T-helper 1 cell treated with Interleukin-12 subunit alpha and Interleukin-12 subunit beta and Interleukin-4 antibody, amounts not matched to agents 30 μg/mL and 1 μg/mL, for 36 hours (primary cell): ENCODE data around the gene SYT7.

Source experiments
- H3K27ac Mint-ChIP-seq: one replicate; pipeline ENCODE4 v1.8.0; 2021; ENCODE audit warnings: mild to moderate bottlenecking, mixed read lengths
- H3K27me3 Mint-ChIP-seq: one replicate; pipeline ENCODE4 v1.8.0; 2021; ENCODE audit warnings: low read depth, mixed read lengths
- H3K36me3 Mint-ChIP-seq: one replicate; pipeline ENCODE4 v1.8.0; 2021; ENCODE audit warnings: low read depth, mixed read lengths
- H3K4me1 Mint-ChIP-seq: one replicate; pipeline ENCODE4 v1.8.0; 2021; ENCODE audit warnings: low read depth, mixed read lengths
- H3K4me3 Mint-ChIP-seq: one replicate; pipeline ENCODE4 v1.8.0; 2021; ENCODE audit warnings: mild to moderate bottlenecking, moderate library complexity, mixed read lengths
- H3K9me3 Mint-ChIP-seq: one replicate; pipeline ENCODE4 v1.8.0; 2021; ENCODE audit warnings: mixed read lengths

The SYT7 gene

GRCh38 chr11:61516675-61517572 lies 64.0 kb downstream of the SYT7 start:
- no peaks in the 10 kb centered on the region for H3K27me3 Mint-ChIP-seq
- H3K9me3 Mint-ChIP-seq: no peaks in the 10 kb centered on the region
- H3K36me3 Mint-ChIP-seq: no peaks in the 10 kb centered on the region
- peaks cover 5% of the 10 kb centered on the region for H3K4me1 Mint-ChIP-seq
- no peak overlapping the region for H3K27ac Mint-ChIP-seq
- H3K4me3 Mint-ChIP-seq: no peak overlapping the region

DNA sequence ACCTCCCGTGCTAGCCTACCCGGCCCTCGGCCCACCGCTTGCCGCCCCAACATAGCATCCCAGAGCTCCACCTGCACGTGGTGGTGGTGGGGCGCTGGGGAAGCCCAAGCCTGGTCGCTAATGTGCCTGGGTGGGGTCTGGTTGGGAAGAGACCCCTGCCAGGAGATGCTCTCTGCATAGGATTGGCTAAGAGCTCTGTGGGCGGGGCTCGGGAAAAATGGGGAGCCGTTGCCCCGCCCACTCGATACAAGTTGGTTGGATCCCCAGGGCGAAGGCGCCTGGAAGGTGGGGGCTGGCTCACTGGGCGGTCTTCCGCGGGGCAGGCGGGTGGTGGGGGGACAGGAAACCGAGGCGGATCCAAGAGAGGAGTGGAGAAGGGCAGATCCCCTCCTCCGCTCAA lies 64.7 kb downstream of the SYT7 start:
- peaks cover 5% of the 10 kb centered on the region for H3K4me1 Mint-ChIP-seq
- H3K27ac Mint-ChIP-seq: no peak overlapping the region
- H3K9me3 Mint-ChIP-seq: no peaks in the 10 kb centered on the region
- H3K4me3 Mint-ChIP-seq: no peak overlapping the region
- H3K36me3 Mint-ChIP-seq: no peaks in the 10 kb centered on the region
- H3K27me3 Mint-ChIP-seq: peaks cover 5% of the 10 kb centered on the region

GRCh38 chr11:61515686-61516085 lies 65.2 kb downstream of the SYT7 start:
- H3K9me3 Mint-ChIP-seq: no peaks in the 10 kb centered on the region
- no peak overlapping the region for H3K4me3 Mint-ChIP-seq
- H3K36me3 Mint-ChIP-seq: no peaks in the 10 kb centered on the region
- peaks cover 8% of the 10 kb centered on the region for H3K27me3 Mint-ChIP-seq
- peaks cover 5% of the 10 kb centered on the region for H3K4me1 Mint-ChIP-seq
- H3K27ac Mint-ChIP-seq: no peak overlapping the region

GRCh38 chr11:61514050-61514917 lies 66.6 kb downstream of the SYT7 start:
- no peak overlapping the region for H3K4me3 Mint-ChIP-seq
- H3K27me3 Mint-ChIP-seq: peaks cover 12% of the 10 kb centered on the region

DNA sequence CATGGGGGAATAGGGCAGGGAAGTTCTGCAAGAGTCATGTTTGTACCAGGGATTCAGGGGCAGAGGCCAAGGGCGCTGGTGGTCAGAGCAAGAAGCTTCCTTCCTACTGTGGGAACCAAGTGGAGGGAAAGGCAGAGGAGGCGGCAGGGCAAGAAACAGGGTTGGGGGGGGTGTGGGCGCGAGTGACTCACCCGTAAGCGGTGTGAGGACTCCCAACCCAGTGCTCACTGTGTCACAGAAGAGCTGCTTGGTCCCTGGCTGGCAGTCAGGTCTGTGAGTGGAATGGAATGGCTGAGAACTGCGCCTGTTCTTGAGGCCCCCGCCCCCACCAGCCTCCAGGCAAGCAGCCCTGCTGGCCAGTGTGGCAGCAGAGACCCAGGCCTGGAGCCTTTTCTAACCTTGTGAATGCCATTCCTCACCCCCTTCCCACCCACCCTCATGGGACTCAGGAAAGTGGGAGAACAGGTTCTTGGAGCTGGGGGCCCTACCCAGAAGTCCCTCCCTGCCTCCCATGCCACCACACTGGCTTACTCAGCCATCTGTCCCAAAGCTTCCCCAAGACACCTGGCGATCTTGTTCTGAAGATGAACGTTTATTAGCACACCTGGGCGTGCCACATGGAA lies 67.6 kb downstream of the SYT7 start:
- Mint-ChIP-seq H3K27ac (no peak overlapping the region), H3K4me3 (no peak overlapping the region), H3K27me3 (peaks cover 13% of the 10 kb centered on the region), H3K36me3 (no peaks in the 10 kb centered on the region), H3K9me3 (no peaks in the 10 kb centered on the region), H3K4me1 (peaks cover 6% of the 10 kb centered on the region)

More at GRCh38 chr11:61514050-61514917, 66.6 kb downstream of the SYT7 start:
- H3K36me3 Mint-ChIP-seq: no peaks in the 10 kb centered on the region
- no peak overlapping the region for H3K27ac Mint-ChIP-seq
- H3K9me3 Mint-ChIP-seq: no peaks in the 10 kb centered on the region
- peaks cover 5% of the 10 kb centered on the region for H3K4me1 Mint-ChIP-seq

DNA sequence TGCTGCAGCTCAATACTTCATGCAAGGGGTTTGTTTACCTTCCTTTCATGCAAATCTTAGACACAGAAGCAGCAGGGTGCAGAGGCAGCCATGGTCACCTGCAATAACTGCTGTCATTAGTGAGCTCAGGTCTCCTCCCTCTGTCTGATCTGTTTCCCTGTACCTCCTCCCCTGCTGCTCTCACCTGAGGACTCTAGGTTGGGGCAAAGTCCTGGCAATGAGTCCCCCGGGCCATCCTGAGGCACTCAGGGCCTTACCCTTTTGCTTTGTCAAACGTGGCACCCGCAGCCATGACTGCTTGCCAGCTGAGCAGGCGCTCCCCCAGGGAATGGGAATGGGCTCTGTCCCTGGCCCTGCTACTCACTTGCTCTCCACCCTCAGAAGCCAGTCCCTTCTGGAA lies 68.4 kb downstream of the SYT7 start:
- Mint-ChIP-seq H3K27ac (no peak overlapping the region), H3K4me3 (no peak overlapping the region), H3K27me3 (peaks cover 21% of the 10 kb centered on the region), H3K9me3 (no peaks in the 10 kb centered on the region), H3K36me3 (no peaks in the 10 kb centered on the region), H3K4me1 (peaks cover 9% of the 10 kb centered on the region)

DNA sequence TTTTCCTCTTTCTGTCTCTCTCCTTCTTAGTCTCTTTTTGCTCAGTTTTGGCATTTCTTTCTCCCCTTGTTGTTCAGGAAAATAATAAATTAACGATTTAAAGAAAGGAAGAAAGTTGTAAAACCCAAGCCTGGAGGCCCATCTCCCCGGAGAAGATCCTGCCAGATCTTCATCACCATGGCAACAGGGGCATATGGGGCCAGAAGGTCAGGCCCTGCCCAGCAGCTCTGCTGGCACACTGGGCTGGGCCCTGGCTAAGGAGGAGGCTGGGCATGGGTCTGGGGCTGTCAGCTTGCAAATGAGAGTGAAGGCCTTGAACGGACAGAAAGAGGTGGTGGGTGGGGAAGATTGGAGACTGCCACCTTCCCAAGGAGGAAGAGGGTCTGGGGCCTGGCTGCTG lies 69.5 kb downstream of the SYT7 start:
- H3K27ac Mint-ChIP-seq: no peak overlapping the region
- H3K36me3 Mint-ChIP-seq: no peaks in the 10 kb centered on the region
- no peaks in the 10 kb centered on the region for H3K9me3 Mint-ChIP-seq
- H3K27me3 Mint-ChIP-seq: peaks cover 30% of the 10 kb centered on the region
- peaks cover 4% of the 10 kb centered on the region for H3K4me1 Mint-ChIP-seq
- no peak overlapping the region for H3K4me3 Mint-ChIP-seq

GRCh38 chr11:61510974-61511373 lies 69.9 kb downstream of the SYT7 start:
- Mint-ChIP-seq H3K27ac (no peak overlapping the region), H3K4me3 (no peak overlapping the region), H3K4me1 (peaks cover 4% of the 10 kb centered on the region), H3K27me3 (peaks cover 34% of the 10 kb centered on the region), H3K36me3 (no peaks in the 10 kb centered on the region), H3K9me3 (no peaks in the 10 kb centered on the region)

DNA sequence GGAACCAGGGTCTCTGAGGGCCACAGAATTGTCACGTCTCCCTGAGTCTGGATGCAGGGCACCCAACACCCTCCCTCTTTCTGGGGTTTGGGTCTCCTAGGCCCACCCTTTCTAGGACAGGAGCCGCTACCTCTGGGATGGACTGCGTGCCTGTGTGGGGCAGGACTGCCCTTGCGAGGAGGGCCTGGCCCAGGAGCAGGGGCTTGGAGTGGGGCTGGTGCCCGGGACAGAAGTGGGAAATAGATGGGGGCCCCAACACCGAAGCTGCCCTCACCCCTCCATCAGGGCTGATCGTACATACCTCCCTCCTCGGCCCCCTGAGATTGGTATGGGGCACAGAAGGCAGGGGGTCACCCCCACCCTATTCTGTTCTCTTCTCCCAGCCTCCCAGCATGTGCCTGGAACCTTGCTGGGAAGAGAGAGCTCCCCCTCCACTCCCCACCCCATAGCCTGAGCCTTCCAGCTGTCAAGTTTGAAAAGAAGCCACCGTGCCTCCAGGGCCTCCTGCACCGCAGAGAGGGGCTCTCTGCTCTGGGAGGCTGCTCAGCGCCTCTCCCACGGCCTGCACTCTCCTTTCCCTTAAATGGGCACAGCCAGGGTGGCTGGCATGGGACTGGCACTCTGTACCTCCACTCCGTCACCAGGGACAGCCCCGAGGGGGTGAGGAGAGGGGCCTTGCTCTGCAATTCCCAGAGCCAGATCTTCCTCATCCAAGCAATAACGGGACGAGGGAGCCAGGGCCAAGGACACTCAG lies 70.5 kb downstream of the SYT7 start:
- Mint-ChIP-seq H3K27ac (no peak overlapping the region), H3K36me3 (no peaks in the 10 kb centered on the region), H3K4me1 (peaks cover 4% of the 10 kb centered on the region), H3K9me3 (no peaks in the 10 kb centered on the region), H3K27me3 (peaks cover 39% of the 10 kb centered on the region), H3K4me3 (no peak overlapping the region)

DNA sequence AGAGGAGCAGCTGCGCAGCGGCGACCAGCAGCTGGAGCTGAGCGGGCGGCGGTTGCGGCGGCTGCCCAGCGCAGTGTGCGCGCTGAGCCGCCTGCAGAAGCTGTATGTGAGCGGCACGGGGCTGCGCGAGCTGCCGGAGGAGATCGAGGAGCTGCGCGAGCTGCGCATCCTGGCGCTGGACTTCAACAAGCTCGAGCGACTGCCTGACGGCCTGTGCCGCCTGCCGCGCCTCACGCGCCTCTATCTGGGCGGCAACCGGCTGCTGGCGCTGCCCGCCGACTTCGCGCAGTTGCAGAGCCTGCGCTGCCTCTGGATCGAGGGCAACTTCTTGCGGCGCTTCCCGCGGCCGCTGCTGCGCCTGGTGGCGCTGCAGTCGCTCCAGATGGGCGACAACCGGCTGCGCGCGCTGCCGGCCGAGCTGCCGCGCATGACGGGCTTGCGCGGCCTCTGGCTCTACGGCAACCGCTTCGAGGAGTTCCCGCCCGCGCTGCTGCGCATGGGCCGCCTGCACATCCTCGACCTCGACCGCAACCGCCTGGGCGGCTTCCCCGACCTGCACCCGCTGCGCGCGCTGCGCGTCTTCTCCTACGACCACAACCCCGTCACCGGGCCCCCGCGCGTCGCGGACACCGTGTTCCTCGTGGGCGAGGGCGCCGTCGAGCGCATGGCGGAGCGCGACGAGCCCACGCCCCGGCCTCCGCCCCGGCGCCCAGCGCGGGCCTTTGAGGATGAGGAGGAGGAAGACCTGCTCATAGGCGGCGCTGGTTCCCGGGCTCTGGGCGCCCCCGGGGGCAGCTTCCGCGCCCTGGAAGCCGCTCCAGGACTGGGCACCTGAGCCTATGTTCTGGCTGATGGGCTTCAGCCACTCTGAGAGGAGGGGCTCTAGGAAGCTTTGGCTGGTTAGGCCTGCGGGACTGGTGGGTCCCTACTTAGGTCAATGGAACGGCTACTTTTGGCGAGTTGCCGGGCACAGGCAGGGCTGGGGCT lies 71.5 kb downstream of the SYT7 start:
- H3K9me3 Mint-ChIP-seq: no peaks in the 10 kb centered on the region
- H3K36me3 Mint-ChIP-seq: no peaks in the 10 kb centered on the region
- H3K4me1 Mint-ChIP-seq: peaks cover 4% of the 10 kb centered on the region
- H3K27me3 Mint-ChIP-seq: peaks cover 48% of the 10 kb centered on the region
- H3K4me3 Mint-ChIP-seq: no peak overlapping the region
- no peak overlapping the region for H3K27ac Mint-ChIP-seq

- peak within 1 kb of the TSS; percentile 72 for H3K4me3 Mint-ChIP-seq
- H3K27ac Mint-ChIP-seq: peak within 1 kb of the TSS; percentile 15
- peaks cover 4% of the 10 kb centered on the region for H3K4me1 Mint-ChIP-seq
- H3K9me3 Mint-ChIP-seq: no peaks in the 10 kb centered on the region
- H3K27me3 Mint-ChIP-seq: peaks cover 48% of the 10 kb centered on the region
- H3K36me3 Mint-ChIP-seq: no peaks in the 10 kb centered on the region
Observed at GRCh38 chr11:61507962-61508861, 72.7 kb downstream of the SYT7 start, which contains the start of gene LRRC10B. Gene LRRC10B (plus strand): TSS chr11:61508749. CDS start chr11:61508999, 250 bp downstream.

GRCh38 chr11:61507012-61507768 lies 73.7 kb downstream of the SYT7 start:
- no peak overlapping the region for H3K4me3 Mint-ChIP-seq
- H3K27me3 Mint-ChIP-seq: peaks cover 55% of the 10 kb centered on the region
- no peak overlapping the region for H3K27ac Mint-ChIP-seq
- H3K36me3 Mint-ChIP-seq: no peaks in the 10 kb centered on the region
- no peaks in the 10 kb centered on the region for H3K9me3 Mint-ChIP-seq
- peaks cover 4% of the 10 kb centered on the region for H3K4me1 Mint-ChIP-seq
